Activated CD4-positive, alpha-beta T cell treated with anti-CD3 and anti-CD28 coated beads for 1 hour (primary cell): ENCODE measurements around the gene JAGN1.
A peak's percentile ranks its signal among the peaks of the same experiment; 100 is the strongest.
"Not testable (repeated sequence)": the region's sequence is repeated elsewhere in the genome, so short reads cannot be mapped to it uniquely, and the experiment has no call there.

Source experiments
- DNase-seq: peaks from one replicate; pipeline ENCODE4 v3.0.0-alpha.2; 2020

Gene JAGN1

DNA sequence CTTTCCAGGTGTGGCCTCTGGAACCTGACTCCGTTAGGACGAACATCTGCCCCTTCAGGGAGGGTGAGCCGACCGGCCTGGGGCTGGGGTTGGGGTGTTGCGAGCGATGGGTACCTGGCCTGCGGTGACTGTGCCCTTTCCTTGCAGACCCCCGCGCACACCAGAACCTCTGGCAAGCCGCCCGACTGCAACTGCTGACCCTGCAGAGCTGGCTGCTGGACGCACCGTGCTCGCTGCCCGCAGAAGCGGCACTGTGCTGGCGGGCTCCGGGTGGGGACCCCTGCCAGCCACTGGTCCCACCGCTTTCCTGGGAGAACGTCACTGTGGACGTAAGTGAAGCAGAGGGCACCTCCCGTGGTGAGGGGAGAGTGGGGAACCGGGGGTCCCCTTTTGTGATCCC, 37.7 kb downstream of the JAGN1 start:
- DNase-seq, result no peak

- DNase-seq, result no peak
These were observed 40.5 kb downstream of the JAGN1 start for GRCh38 chr3:9930804-9931418.

- DNase-seq, result no peak
These were observed 42.1 kb downstream of the JAGN1 start for GRCh38 chr3:9932535-9932842.

DNA sequence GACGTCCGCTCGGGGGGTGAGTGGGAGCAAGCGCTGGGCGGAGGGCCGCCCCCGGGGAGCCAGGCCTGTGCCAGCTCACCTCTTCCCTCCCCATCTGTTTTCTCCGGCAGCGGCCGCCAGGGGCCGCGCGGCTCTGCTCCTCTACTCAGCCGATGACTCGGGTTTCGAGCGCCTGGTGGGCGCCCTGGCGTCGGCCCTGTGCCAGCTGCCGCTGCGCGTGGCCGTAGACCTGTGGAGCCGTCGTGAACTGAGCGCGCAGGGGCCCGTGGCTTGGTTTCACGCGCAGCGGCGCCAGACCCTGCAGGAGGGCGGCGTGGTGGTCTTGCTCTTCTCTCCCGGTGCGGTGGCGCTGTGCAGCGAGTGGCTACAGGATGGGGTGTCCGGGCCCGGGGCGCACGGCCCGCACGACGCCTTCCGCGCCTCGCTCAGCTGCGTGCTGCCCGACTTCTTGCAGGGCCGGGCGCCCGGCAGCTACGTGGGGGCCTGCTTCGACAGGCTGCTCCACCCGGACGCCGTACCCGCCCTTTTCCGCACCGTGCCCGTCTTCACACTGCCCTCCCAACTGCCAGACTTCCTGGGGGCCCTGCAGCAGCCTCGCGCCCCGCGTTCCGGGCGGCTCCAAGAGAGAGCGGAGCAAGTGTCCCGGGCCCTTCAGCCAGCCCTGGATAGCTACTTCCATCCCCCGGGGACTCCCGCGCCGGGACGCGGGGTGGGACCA, 42.6 kb downstream of the JAGN1 start:
- peak; percentile 84 for DNase-seq

DNA sequence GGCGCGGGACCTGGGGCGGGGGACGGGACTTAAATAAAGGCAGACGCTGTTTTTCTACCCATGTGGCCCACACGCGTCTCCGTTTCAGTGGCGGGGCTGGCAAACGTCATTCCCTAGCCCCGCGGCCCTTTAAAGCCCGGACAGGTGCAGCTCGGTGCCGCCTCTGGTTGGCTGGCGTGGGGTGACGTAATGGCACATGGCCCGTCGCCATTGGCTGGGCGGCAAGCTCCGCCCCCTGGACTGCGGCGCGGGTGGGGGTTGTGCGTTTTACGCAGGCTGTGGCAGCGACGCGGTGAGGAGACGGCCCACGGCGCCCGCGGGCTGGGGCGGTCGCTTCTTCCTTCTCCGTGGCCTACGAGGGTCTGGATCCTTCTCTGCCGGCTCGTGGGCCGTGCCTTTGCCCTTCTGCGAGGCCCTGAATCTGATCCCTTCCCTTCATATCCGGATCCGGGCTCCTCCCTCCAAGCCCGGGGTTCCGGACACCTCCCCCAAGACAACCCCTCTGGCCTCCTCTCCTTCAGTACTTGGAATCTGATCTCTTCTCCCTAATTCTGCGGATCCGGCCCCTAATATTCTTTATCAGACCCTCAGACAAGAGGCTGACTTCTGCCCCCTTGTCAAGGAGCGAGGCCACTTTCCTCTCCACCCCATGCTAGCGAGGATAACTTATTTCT, 43.3 kb downstream of the JAGN1 start, which contains the start of gene CRELD1:
Gene CRELD1, plus strand, starts transcription at position 274 of the 674 bp plus-strand sequence. CDS start 605 bp downstream, outside the sequence.
- peak; percentile 98 for DNase-seq

DNA sequence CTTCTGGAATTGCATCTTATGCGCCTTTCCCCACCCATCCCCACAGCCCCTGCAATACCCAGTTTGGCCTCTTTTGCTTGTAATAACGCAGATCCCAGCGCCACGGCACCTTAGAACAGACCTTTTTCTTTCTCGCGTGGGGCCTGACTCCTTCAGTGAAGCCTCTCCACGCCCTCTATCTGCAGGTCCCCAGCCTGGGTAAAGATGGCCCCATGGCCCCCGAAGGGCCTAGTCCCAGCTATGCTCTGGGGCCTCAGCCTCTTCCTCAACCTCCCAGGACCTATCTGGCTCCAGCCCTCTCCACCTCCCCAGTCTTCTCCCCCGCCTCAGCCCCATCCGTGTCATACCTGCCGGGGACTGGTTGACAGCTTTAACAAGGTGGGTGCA, 43.8 kb downstream of the JAGN1 start:
- DNase-seq, result no peak

DNA sequence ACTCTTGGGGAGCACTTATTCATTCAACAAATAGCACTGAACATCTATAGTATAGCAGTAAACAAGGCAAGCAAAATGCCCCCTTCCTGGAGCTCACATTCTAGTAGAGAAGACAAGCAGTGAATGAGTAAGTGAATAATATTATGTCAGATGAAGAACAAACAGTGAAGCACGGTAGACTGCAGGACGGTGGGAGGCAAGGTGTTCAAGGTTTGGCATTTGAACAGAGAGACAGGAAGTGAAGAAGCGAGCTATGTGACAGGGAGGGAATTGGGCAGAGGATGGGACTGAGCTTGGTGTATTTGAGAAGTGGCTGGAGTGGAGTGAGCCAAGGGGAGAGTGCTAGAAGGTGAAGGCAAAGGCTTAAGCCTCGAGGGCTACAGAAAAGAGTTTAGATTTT, 44.6 kb downstream of the JAGN1 start:
- DNase-seq, result no peak

GRCh38 chr3:9935966-9936510, 45.6 kb downstream of the JAGN1 start:
- no peak for DNase-seq

- DNase-seq, result no peak
These were observed 47.3 kb downstream of the JAGN1 start for GRCh38 chr3:9937486-9938238.

- no peak for DNase-seq
These were observed 48.6 kb downstream of the JAGN1 start for GRCh38 chr3:9938966-9939365.

- not testable (repeated sequence) for DNase-seq
These were observed 49.5 kb downstream of the JAGN1 start for GRCh38 chr3:9939906-9940305.

DNA sequence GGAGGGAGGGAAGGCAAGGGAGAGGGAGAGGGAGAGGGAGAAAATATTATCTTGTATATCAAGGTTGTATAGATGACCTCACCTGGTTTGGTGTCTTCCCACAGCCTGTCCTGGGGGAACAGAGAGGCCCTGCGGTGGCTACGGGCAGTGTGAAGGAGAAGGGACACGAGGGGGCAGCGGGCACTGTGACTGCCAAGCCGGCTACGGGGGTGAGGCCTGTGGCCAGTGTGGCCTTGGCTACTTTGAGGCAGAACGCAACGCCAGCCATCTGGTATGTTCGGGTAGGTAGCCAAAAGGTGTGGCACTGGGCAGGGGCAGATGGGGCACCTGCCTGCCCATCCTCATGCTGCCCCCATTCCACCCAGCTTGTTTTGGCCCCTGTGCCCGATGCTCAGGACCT, 50.3 kb downstream of the JAGN1 start:
- DNase-seq, result no peak

GRCh38 chr3:9942164-9942563, 51.8 kb downstream of the JAGN1 start:
- DNase-seq, result no peak

DNA sequence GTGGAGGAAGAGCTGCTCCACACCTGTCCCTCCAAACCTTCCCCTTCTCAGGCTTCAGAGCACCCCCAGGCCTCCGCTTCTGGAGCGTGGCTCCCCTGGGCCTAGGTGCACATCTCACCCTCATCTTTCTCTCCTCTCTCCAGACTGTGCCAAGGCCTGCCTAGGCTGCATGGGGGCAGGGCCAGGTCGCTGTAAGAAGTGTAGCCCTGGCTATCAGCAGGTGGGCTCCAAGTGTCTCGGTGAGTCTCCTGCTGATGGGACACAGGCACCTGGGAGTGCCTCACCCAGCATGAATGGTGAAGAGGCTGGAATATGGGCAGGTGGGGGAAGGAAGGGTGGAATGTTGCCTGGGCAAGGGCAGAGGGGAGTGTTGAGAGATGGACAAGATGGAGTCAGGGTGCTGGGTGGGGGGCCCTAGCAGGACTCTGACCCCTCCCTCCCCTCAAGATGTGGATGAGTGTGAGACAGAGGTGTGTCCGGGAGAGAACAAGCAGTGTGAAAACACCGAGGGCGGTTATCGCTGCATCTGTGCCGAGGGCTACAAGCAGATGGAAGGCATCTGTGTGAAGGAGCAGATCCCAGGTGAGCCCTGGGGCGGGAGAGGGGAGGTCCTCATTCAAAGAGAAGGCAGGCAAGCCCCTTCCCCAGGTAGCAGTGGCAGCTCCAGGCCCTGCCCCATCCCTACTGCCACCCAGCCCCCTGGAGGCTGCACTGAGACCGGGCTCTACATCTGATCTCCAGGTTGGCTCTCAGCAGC, 52.7 kb downstream of the JAGN1 start:
- DNase-seq, result no peak
